GM12878 (cell line): Measurements from ENCODE around the gene DSTN. TPM values are rescaled to one million over a fixed set of nuclear protein-coding genes. Genes with fewer than 3 reads are reported as not detected.

ENCODE experiments used
- E2F4 ChIP-seq: IDR thresholded peaks from 2 replicates; pipeline ENCODE4 v1.6.1; 2012; ENCODE audit warnings: low read depth, low read length, improper control_type of control experiment
- FOXM1 ChIP-seq: IDR thresholded peaks from 2 replicates; pipeline ENCODE4 v1.6.1; 2012; ENCODE audit warnings: low read depth, mild to moderate bottlenecking, inconsistent platforms, low read length, moderate library complexity
- GATAD2B ChIP-seq: fragments of 450-650 bp; conservative IDR thresholded peaks from 2 replicates; pipeline ENCODE4 v1.6.1; 2017; ENCODE audit warnings: low read depth, mild to moderate bottlenecking, moderate library complexity
- IRF4 ChIP-seq: IDR thresholded peaks from 2 replicates; pipeline ENCODE4 v1.6.1; 2011; ENCODE audit warnings: low read depth, low read length
- RAD21 ChIP-seq: IDR thresholded peaks from 2 replicates; pipeline ENCODE4 v1.6.1; 2011; ENCODE audit warnings: mild to moderate bottlenecking, low read depth, low read length, moderate library complexity; ENCODE audit not compliant: insufficient read depth
- ZNF592 ChIP-seq: fragments of 450-650 bp; IDR thresholded peaks from 2 replicates; pipeline ENCODE4 v1.6.1; 2017; ENCODE audit warnings: mild to moderate bottlenecking, moderate library complexity
- polyA plus RNA-seq, 11 experiments: library from polyadenylated mRNA; depleted of rRNA in 4 of 11; unstranded in 6 of 11; stranded (reverse) in 5 of 11; fragments of >200 nt; fragmentation: Nextera tagmentation in 4 of 11; fragmentation: Illumina TruSeq in 1 of 11; extraction: Ambion mirVana in 4 of 11; extraction: Trizol in 1 of 11; gene quantifications; 1 replicate in 1 of 11; 2 replicates in 10 of 11; pipeline versions ENCODE4 v1.2.1 to v1.2.3, GENCODE V29; 2011 to 2016; ENCODE audit warnings: inconsistent platforms in 2 of 11, missing spikeins in 2 of 11, low read depth in 1 of 11
- total RNA-seq, 4 experiments: library from RNA; depleted of rRNA in 3 of 4; stranded (reverse); fragments of >200 nt in 3 of 4; fragmentation: Illumina TruSeq in 1 of 4; extraction: Trizol in 1 of 4; gene quantifications; 2 replicates each; pipeline versions ENCODE4 v1.2.1 to v1.2.3, GENCODE V29; 2013 to 2021
- TF ChIP-seq, protein P1 (sequence below): fragments of 450-650 bp; IDR thresholded peaks from 2 replicates; pipeline ENCODE4 v1.6.1; 2017; ENCODE audit warnings: low read depth, mild to moderate bottlenecking, moderate library complexity

DSTN gene
- total and polyA plus RNA-seq, 10 of the 15 experiments (the other 5 are each of a cell fraction or from before 2014, with no cell fraction given): 26.7 to 137 (median 40.8) TPM

DNA sequence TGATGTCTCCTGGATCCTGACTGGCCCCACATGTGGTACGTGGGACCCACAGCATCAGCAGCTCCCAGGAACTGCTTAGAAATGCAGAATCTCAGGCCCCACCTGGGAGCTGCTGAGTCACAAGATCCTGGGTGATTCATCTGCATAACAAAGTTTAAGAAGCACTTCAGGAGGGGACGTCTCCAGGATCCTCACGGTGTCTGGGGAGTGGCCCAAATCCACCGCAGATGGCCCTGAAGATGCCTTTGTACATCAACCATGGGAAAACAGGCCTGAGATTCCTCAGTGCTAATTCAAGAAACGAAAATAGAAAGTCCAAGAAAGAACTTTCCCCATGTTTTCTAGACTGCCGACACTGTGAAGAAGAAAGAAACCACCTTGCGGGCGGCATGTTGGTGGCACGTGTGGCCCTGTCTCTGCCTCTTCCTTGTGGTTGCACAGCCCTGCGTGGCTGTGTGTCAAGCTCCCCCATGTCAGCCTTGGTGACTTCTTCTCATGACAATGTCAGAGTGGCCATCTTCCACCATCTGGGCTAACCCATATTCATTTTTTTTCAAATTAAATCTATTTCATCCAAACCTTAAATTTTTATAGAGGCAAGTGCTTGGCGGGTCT is 86.1 kb downstream of the DSTN start (continued):
- TF ChIP-seq ZNF592: no peak
- TF ChIP-seq, protein P1, sequence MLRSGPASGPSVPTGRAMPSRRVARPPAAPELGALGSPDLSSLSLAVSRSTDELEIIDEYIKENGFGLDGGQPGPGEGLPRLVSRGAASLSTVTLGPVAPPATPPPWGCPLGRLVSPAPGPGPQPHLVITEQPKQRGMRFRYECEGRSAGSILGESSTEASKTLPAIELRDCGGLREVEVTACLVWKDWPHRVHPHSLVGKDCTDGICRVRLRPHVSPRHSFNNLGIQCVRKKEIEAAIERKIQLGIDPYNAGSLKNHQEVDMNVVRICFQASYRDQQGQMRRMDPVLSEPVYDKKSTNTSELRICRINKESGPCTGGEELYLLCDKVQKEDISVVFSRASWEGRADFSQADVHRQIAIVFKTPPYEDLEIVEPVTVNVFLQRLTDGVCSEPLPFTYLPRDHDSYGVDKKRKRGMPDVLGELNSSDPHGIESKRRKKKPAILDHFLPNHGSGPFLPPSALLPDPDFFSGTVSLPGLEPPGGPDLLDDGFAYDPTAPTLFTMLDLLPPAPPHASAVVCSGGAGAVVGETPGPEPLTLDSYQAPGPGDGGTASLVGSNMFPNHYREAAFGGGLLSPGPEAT: no peak
- TF ChIP-seq E2F4: no peak
- no peak for TF ChIP-seq RAD21
- no peak for TF ChIP-seq IRF4
- no peak for TF ChIP-seq GATAD2B
- TF ChIP-seq FOXM1: no peak
